PC-3 (cell line): ENCODE results near the gene CDC42EP3. TPM values are rescaled to one million over a fixed set of nuclear protein-coding genes. Genes with fewer than 3 reads are reported as not detected.

ENCODE experiments used
- ATAC-seq: fragments of 200-7000 bp; cut with Tn5 transposase; 2 replicates; pipeline ENCODE4 v1.9.1; 2020; ENCODE audit warnings: mild to moderate bottlenecking, moderate library complexity
- BruUV-seq: library from RNA; stranded (reverse); fragments of 400-500 nt; replicated peaks from 2 replicates; lab custom pipeline; 2021; lab: Mats Ljungman, UMichigan
- CTCF ChIA-PET: fragments of 300-600 bp; sonication (Branson Sonifier 250); formaldehyde crosslinking; loops from one replicate; lab custom pipeline; 2022; ENCODE audit warnings: antibody characterized with exemption; lab: Charles Lee
- POLR2A ChIA-PET: fragments of 300-600 bp; sonication (Branson Sonifier 250); formaldehyde crosslinking; loops from one replicate; lab custom pipeline; 2022; ENCODE audit warnings: antibody characterized with exemption; ENCODE audit not compliant: unreplicated experiment; lab: Charles Lee
- DNase-seq: peaks from one replicate; pipeline ENCODE4 v3.0.0-alpha.2; 2015
- H2AFZ ChIP-seq: fragments of 300-600 bp; sonication (generic); 2 replicates; pipeline ENCODE4 v1.6.0; 2016; ENCODE audit warnings: antibody characterized with exemption, low read length
- H3F3A ChIP-seq: fragments of 300-600 bp; sonication (generic); one replicate; pipeline ENCODE4 v1.6.0; 2017; ENCODE audit warnings: antibody characterized with exemption, low read length, control low read depth, mild to moderate bottlenecking; ENCODE audit not compliant: unreplicated experiment
- H3K27ac ChIP-seq: fragments of 300-600 bp; sonication (generic); 2 replicates; pipeline ENCODE4 v1.5.1; 2016; ENCODE audit warnings: mild to moderate bottlenecking, low read length
- H3K27me3 ChIP-seq: fragments of 300-600 bp; sonication (generic); 2 replicates; pipeline ENCODE4 v1.6.1; 2016; ENCODE audit warnings: low read length, mixed read lengths
- H3K36me3 ChIP-seq: fragments of 300-600 bp; sonication (generic); 2 replicates; pipeline ENCODE4 v1.6.1; 2016; ENCODE audit warnings: low read depth, mixed run types, low read length, mixed read lengths
- H3K4me1 ChIP-seq: fragments of 300-600 bp; sonication (generic); 2 replicates; pipeline ENCODE4 v1.5.1; 2016; ENCODE audit warnings: low read length; ENCODE audit not compliant: insufficient read depth
- H3K4me2 ChIP-seq: fragments of 300-600 bp; sonication (generic); 2 replicates; pipeline ENCODE4 v1.6.0; 2016; ENCODE audit warnings: low read length
- H3K4me3 ChIP-seq: fragments of 300-600 bp; sonication (generic); 2 replicates; pipeline ENCODE4 v1.5.1; 2016; ENCODE audit warnings: mild to moderate bottlenecking, low read length, mixed read lengths
- H3K79me2 ChIP-seq: fragments of 300-600 bp; sonication (generic); 2 replicates; pipeline ENCODE4 v1.6.1; 2017; ENCODE audit warnings: low read length, mixed read lengths
- H3K9ac ChIP-seq: fragments of 300-600 bp; sonication (generic); 2 replicates; pipeline ENCODE4 v1.6.0; 2016; ENCODE audit warnings: mild to moderate bottlenecking, low read length
- H3K9me2 ChIP-seq: fragments of 300-600 bp; sonication (generic); replicated peaks from 2 replicates; pipeline ENCODE4 v1.6.1; 2016; ENCODE audit warnings: mixed run types, low read length, mixed read lengths
- H3K9me3 ChIP-seq: fragments of 300-600 bp; sonication (generic); 2 replicates; pipeline ENCODE4 v1.6.1; 2016; ENCODE audit warnings: low read length, mixed read lengths
- H4K20me1 ChIP-seq: fragments of 300-600 bp; sonication (generic); 2 replicates; pipeline ENCODE4 v1.6.1; 2016; ENCODE audit warnings: low read length, mixed read lengths
- EZH2 ChIP-seq: fragments of 300-600 bp; sonication (generic); IDR thresholded peaks from one replicate; pipeline ENCODE4 v1.6.1; 2017; ENCODE audit warnings: antibody characterized with exemption, mild to moderate bottlenecking, low read length; ENCODE audit not compliant: unreplicated experiment
- EZH2phosphoT487 ChIP-seq: fragments of 300-600 bp; sonication (generic); IDR thresholded peaks from 2 replicates; pipeline ENCODE4 v1.6.1; 2018; ENCODE audit warnings: mild to moderate bottlenecking, antibody characterized with exemption, low read length, borderline replicate concordance
- intact Hi-C: fragments of 100-400 bp; cut with micrococcal nuclease; formaldehyde crosslinking; loops from 2 replicates; pipeline ENCODE4 v1.9.0; 2023
- total RNA-seq: library from RNA; depleted of rRNA; stranded (reverse); fragments of >200 nt; gene quantifications from 2 replicates; pipeline ENCODE4 v1.2.3, GENCODE V29; 2014
- TF ChIP-seq, protein P1 (sequence below): fragments of 300-600 bp; sonication (generic); conservative IDR thresholded peaks from 2 replicates; pipeline ENCODE4 v1.5.1; 2017; ENCODE audit warnings: antibody characterized with exemption, low read depth, mild to moderate bottlenecking, low read length

The CDC42EP3 gene
- total RNA-seq, 1 experiment from 2014 or later = 28.4 TPM

DNA sequence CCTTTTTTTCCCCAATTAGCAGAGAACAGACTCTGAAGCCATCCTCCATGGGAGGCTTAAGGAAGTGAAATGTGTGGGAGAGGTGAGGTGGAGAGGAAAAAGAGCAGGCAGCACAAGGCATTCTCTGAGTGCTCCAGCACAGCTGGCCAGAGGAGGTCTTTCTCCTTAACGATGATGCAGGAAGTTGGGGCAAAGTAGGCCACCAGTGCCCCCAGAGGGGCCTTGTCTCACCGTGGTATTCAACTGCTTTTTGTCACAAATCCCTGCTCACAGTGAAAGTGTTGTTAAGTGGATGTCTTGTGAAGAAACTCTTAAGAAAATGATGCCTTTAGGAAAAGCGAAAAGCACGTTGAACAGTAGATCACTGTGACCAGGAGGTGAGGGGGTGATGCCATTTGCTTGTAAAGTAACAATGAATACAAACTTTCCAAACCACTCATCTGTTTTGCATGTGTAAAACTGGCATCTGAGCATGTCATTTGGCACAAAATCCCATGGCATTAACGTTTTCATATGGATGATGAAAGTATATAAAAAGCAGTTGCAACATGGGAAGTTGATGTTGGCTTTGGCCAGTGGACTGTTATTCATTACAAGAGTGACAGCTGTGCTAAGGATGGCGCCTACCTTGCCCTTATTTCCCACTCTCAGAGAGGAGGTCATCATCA, 49.2 kb upstream of the CDC42EP3 start:
- Histone ChIP-seq H4K20me1 (no peaks in the 10 kb centered on the region), H3K4me1 (no peaks in the 10 kb centered on the region), H2AFZ (no peak overlapping the region), H3K9me3 (no peaks in the 10 kb centered on the region), H3K27ac (no peak overlapping the region), H3K4me3 (no peak overlapping the region), H3F3A (no peaks in the 10 kb centered on the region), H3K79me2 (no peaks in the 10 kb centered on the region), H3K4me2 (no peak overlapping the region), H3K27me3 (no peaks in the 10 kb centered on the region), H3K9me2 (no peaks in the 10 kb centered on the region), H3K36me3 (no peaks in the 10 kb centered on the region), H3K9ac (no peak overlapping the region)
- ATAC-seq = no peak
- CTCF ChIA-PET = no interaction called here
- TF ChIP-seq EZH2phosphoT487 = no peak
- TF ChIP-seq, protein P1, sequence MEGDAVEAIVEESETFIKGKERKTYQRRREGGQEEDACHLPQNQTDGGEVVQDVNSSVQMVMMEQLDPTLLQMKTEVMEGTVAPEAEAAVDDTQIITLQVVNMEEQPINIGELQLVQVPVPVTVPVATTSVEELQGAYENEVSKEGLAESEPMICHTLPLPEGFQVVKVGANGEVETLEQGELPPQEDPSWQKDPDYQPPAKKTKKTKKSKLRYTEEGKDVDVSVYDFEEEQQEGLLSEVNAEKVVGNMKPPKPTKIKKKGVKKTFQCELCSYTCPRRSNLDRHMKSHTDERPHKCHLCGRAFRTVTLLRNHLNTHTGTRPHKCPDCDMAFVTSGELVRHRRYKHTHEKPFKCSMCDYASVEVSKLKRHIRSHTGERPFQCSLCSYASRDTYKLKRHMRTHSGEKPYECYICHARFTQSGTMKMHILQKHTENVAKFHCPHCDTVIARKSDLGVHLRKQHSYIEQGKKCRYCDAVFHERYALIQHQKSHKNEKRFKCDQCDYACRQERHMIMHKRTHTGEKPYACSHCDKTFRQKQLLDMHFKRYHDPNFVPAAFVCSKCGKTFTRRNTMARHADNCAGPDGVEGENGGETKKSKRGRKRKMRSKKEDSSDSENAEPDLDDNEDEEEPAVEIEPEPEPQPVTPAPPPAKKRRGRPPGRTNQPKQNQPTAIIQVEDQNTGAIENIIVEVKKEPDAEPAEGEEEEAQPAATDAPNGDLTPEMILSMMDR = no peak
- TF ChIP-seq EZH2 = no peak
- DNase-seq = no peak
- no TSS peak for BruUV-seq
- POLR2A ChIA-PET = no interaction called here
- intact Hi-C loops = no loop called here

DNA sequence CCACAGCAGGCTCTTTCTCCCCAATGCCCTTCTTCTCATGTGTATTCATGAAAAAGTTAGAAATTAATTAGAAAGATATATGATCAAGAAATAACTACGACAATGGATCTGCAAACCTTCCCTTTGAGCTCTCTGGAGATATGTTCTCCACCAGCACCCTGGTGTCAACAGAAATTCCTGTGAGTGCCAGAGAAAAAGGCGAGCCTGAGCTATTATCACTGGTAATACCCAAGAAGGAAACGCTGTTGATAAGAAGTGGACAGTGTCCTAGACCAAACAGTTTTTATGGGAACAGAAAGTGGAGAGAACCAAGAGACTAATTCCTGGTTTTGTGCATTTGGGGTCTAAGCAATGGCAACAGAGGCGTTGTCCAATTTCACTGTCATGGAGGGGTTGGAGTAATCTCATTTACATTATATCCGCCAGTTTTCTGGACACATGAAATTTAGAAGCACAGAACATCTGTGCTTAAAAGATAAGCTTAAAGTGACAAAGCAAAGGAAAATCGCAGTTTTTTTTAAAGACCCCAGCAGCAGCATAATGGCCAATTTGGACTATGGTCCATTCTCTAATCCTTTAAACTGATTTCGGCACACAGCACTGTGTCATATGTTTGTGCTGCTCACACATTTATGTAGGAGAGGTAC, 47.2 kb upstream of the CDC42EP3 start:
- Histone ChIP-seq H3K36me3 (no peaks in the 10 kb centered on the region), H3K4me1 (peaks cover 3% of the 10 kb centered on the region; the same call in 1 of the 2 replicates), H2AFZ (no peak overlapping the region), H3K79me2 (no peaks in the 10 kb centered on the region), H3K27me3 (no peaks in the 10 kb centered on the region), H4K20me1 (no peaks in the 10 kb centered on the region), H3K9me3 (no peaks in the 10 kb centered on the region), H3K4me2 (no peak overlapping the region), H3K27ac (no peak overlapping the region), H3F3A (no peaks in the 10 kb centered on the region), H3K9ac (no peak overlapping the region), H3K9me2 (no peaks in the 10 kb centered on the region), H3K4me3 (no peak overlapping the region)
- intact Hi-C loops = no loop called here
- ChIA-PET CTCF (no interaction called here), POLR2A (no interaction called here)
- DNase-seq (no peak), ATAC-seq (no peak)
- TF ChIP-seq, protein P1 = no peak
- TF ChIP-seq EZH2phosphoT487 (no peak), EZH2 (no peak)
- BruUV-seq = no TSS peak

DNA sequence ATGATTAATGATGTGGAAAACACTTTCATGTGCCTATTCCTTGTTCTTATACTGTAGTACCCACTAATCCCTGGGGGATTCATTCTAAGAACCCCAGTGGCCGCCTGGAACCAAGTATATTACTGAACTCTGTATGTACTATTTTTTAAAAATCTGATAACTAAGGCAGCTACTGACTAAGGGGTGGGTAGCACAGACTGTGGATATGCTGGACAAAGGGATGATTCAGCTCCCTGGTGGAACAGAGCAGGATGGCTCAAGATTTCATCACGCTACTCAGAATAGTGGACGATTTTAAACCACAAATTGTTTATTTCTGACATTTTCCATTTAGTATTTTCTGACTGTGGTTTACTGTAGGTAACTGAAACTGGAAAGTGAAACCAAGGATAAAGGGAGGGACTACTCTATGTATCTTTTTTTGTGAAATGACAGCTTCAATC, 41.8 kb upstream of the CDC42EP3 start:
- H3K27me3 ChIP-seq = no peaks in the 10 kb centered on the region
- BruUV-seq = no TSS peak
- no peak for TF ChIP-seq EZH2
- no peak for TF ChIP-seq EZH2phosphoT487
- TF ChIP-seq, protein P1 = no peak
- H3K9me3 ChIP-seq = no peaks in the 10 kb centered on the region
- ATAC-seq (peak; percentile 61), DNase-seq (peak; percentile 71)
- H3F3A ChIP-seq = no peaks in the 10 kb centered on the region
- no peak overlapping the region for H2AFZ ChIP-seq
- ChIA-PET CTCF (no interaction called here), POLR2A (interaction anchor here (0.6 kb wide), 1 partner anchor 41 kb away, joined by 11 read pairs; no protein-coding TSS in a partner anchor)
- H4K20me1 ChIP-seq = no peaks in the 10 kb centered on the region
- no peaks in the 10 kb centered on the region for H3K79me2 ChIP-seq
- no peak overlapping the region for H3K9ac ChIP-seq
- H3K36me3 ChIP-seq = no peaks in the 10 kb centered on the region
- H3K4me3 ChIP-seq = no peak overlapping the region
- peak overlapping the region; percentile 15 for H3K27ac ChIP-seq
- H3K4me1 ChIP-seq = peaks cover 28% of the 10 kb centered on the region
- H3K9me2 ChIP-seq = no peaks in the 10 kb centered on the region
- peak overlapping the region; percentile 36 for H3K4me2 ChIP-seq
- intact Hi-C loops = no loop called here
